Subcutaneous adipose tissue (tissue), 4 donors: Measurements from ENCODE around the gene NTN1. TPM values are rescaled to one million over a fixed set of nuclear protein-coding genes. Genes with fewer than 3 reads are reported as not detected.

Experiments
- total RNA-seq, 4 donors: library from RNA; depleted of rRNA; stranded (reverse); fragments of >200 nt; gene quantifications; one replicate each; pipeline ENCODE4 v1.1.0, GENCODE V29; 2016
- TF ChIP-seq, protein P1 (sequence below): fragments of 450-650 bp; IDR thresholded peaks from one replicate; pipeline ENCODE4 v1.5.1; 2016; ENCODE audit warnings: low read depth, mild to moderate bottlenecking, control low read depth, antibody characterized with exemption, moderate library complexity

NTN1 gene
- total RNA-seq, 4 donors from 2014 or later, result 0.85 to 7.9 (median 3.2) TPM

DNA sequence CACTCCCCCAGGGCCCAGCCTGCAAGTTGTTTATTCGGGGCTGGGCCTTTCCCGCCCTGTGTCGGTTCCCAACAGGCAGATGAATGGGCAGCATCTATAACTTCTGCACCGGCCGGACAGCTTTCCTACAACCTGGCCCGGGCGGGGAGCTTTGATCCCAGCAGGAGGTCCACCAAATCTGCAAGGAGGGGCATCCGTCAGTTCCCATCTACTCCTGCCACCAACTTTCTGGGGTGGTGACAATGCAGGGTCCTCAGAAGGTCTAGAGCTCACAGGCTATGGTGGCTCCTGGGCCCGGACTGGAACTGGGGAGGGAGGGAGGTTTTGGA is 211.9 kb downstream of the NTN1 start:
- TF ChIP-seq, protein P1, sequence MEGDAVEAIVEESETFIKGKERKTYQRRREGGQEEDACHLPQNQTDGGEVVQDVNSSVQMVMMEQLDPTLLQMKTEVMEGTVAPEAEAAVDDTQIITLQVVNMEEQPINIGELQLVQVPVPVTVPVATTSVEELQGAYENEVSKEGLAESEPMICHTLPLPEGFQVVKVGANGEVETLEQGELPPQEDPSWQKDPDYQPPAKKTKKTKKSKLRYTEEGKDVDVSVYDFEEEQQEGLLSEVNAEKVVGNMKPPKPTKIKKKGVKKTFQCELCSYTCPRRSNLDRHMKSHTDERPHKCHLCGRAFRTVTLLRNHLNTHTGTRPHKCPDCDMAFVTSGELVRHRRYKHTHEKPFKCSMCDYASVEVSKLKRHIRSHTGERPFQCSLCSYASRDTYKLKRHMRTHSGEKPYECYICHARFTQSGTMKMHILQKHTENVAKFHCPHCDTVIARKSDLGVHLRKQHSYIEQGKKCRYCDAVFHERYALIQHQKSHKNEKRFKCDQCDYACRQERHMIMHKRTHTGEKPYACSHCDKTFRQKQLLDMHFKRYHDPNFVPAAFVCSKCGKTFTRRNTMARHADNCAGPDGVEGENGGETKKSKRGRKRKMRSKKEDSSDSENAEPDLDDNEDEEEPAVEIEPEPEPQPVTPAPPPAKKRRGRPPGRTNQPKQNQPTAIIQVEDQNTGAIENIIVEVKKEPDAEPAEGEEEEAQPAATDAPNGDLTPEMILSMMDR, result no peak

GRCh38 chr17:9233761-9234160 is 212.5 kb downstream of the NTN1 start:
- TF ChIP-seq, protein P1, result no peak

DNA sequence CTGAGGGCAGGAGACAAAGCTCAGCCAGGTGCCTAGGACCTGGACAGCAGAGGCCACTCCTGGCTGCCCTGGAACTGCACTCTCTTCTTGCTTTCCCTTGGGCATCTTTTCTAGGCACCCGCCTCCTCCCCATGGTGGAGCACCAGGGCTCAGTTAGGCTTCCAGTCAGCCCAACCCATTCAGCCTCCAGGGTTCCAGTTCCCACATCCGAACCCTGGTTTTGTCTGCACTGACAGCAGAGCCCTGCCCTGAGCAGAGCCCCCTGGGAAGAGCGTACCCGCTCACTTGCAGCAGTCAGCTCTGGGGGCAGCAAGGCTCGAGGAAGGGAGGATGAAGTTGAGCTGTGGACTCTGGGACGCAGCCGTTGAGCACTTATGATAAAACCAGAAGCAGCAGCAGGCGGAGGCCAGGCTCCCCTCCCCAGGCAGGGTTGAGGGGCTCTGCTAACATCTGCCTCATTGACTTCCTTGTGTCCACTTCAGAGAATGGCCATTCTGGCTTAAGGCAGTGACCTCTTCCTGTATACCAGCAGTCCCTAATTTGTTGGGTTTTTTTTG is 213.2 kb downstream of the NTN1 start:
- TF ChIP-seq, protein P1, result no peak

GRCh38 chr17:9235346-9235745 is 214.0 kb downstream of the NTN1 start:
- TF ChIP-seq, protein P1, result no peak

- TF ChIP-seq, protein P1, result no peak
These were observed 215.2 kb downstream of the NTN1 start for GRCh38 chr17:9236286-9237052.

DNA sequence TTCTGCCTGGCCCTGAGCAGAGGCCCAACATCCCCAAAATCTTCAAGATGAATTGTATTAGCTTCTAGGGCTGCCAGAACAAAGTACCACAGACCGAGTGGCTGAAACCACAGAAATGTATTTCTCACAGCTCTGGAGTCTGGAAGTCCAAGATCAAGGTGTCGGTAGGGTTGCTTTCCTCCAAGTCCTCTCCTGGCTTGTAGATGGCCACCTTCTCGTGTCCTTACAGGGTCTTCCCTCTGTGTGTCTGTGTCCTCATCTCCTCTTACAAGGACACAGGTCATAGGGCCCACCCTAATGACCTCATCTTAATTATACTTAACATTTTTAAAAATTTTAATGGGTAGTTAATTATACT is 215.7 kb downstream of the NTN1 start:
- TF ChIP-seq, protein P1, result no peak

DNA sequence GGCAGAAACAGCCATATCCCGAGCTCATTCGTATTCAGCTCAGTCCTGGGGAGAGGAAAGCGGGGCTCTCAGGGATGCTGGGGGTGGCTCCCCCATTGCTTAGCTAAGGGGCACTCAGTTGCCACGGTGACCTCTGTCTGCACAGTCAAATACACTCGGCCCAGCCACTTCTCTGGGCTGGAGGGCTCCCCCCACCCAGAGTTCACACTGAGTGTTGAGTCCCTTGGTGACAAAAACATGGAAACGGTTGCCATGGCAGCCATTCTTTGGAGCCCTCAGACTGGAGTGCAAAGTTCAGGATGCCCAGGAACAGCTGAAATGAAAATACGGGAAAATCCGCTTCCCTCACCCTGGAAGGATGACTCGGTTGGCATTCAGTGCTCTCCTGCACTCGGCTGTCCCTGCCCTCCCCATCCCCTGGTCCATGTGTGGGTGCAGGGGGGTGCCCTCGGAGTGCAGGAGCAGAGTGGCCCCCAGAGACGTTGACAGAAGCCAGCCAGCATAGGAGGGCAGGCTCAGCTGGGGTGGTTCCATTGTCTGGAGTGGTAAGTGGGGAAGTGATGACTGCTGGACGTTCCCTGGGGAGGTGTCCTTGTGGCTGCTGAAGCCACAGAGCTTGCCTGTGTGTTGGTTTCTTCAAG is 216.5 kb downstream of the NTN1 start:
- TF ChIP-seq, protein P1, result no peak
